Breast epithelium (tissue), 3 donors: Measurements from ENCODE around the gene CPB1.

Experiments used
- CTCF ChIP-seq, 3 donors: fragments of 450-650 bp; IDR thresholded peaks; one replicate each; pipeline ENCODE4 v1.5.1; 2016 to 2017; ENCODE audit warnings: antibody characterized with exemption in 3 of 3, mild to moderate bottlenecking in 3 of 3, moderate library complexity in 3 of 3
- POLR2A ChIP-seq: fragments of 450-650 bp; IDR thresholded peaks from one replicate; pipeline ENCODE4 v1.6.1; 2016; ENCODE audit warnings: antibody characterized with exemption, mild to moderate bottlenecking, moderate library complexity

- no peak for TF ChIP-seq CTCF (IDR thresholded peaks at IDR 0.05)
- TF ChIP-seq POLR2A, result no peak
These were observed 79.1 kb downstream of the CPB1 start for GRCh38 chr3:148906667-148907066.
